Ectodermal cell (in vitro differentiated cells): ENCODE measurements around the gene ELL.

Experiments used
- H3K27ac ChIP-seq: 2 replicates; pipeline ENCODE4 v1.7.0; 2013; ENCODE audit warnings: mild to moderate bottlenecking, low read depth, low read length; ENCODE audit not compliant: insufficient read depth, poor library complexity, severe bottlenecking
- H3K27me3 ChIP-seq: 2 replicates; pipeline ENCODE4 v1.7.0; 2013; ENCODE audit warnings: mild to moderate bottlenecking, low read length; ENCODE audit not compliant: insufficient read depth, control insufficient read depth, poor library complexity, severe bottlenecking
- H3K36me3 ChIP-seq: one replicate; pipeline ENCODE4 v1.7.0; 2013; ENCODE audit warnings: low read length; ENCODE audit not compliant: control insufficient read depth, insufficient read depth
- H3K4me1 ChIP-seq: one replicate; pipeline ENCODE4 v1.7.0; 2013; ENCODE audit warnings: low read length; ENCODE audit not compliant: control insufficient read depth, insufficient read depth
- H3K4me3 ChIP-seq: 2 replicates; pipeline ENCODE4 v1.7.0; 2013; ENCODE audit warnings: low read depth, low read length, control low read depth; ENCODE audit not compliant: insufficient read depth
- H3K9me3 ChIP-seq: 2 replicates; pipeline ENCODE4 v1.7.0; 2013; ENCODE audit warnings: mild to moderate bottlenecking, low read length, moderate library complexity; ENCODE audit not compliant: control insufficient read depth
- WGBS, 2 experiments: methylation state at CpG; one replicate each; pipeline ENCODE4 v1.1.7; 2013; ENCODE audit warnings: missing lambda C conversion rate in 2 of 2; 5-methylcytosine and 5-hydroxymethylcytosine counted together

The ELL gene

DNA sequence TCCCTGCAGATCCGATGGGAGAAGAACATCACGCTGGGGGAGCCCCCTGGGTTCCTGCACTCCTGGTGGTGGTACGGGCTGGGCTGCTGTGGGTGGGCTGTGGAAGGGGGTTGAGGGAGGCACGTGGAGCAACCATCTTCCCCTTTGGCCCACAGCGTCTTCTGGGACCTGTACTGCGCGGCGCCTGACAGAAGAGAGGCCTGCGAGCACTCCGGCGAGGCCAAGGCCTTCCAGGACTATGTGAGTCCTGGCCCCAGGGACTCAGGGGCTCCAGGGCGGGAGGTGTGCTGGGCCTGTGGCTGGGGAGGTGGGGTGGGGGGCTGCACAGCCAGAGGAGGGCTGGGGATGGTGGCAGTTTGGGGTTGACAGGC is 94.1 kb downstream of the ELL start:
- Histone ChIP-seq H3K4me1 (peaks cover 58% of the 10 kb centered on the region), H3K9me3 (no peaks in the 10 kb centered on the region), H3K36me3 (no peaks in the 10 kb centered on the region), H3K4me3 (no peak overlapping the region), H3K27me3 (no peaks in the 10 kb centered on the region), H3K27ac (no peak overlapping the region)
- WGBS, 2 experiments: 89 to 90% methylated on average over 12 of the region's 12 CpGs

DNA sequence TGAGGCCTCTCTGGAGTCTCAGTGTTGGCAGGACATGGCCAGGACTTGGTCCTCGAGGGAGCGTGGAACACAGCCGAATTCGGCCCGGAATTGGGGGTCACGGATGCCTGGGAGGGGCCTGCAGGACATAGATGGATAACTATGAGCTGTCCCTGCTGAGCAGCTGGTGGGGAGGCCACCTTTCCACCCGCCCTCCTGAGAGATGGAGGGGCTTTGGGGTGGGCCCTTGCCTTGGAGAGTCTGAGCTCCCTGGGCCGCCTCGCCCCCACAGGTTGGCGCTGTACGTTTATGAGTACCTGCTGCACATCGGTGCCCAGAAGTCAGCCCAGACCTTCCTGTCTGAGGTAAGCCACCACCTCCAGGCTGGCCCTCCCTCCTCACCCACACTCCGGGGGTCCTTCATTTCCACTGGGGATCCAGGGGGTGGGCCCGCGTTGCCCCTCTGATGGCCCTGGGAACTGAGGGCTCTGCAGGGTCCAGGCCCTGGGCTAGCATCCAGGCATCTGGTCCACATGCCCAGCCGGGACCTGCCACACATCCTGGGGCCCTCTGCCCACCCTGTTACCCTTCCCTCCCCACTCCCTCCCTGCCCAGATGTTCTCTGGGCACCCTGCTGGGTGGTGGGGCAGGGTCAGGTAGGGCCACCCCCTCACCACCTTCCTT is 94.7 kb downstream of the ELL start:
- Histone ChIP-seq H3K9me3 (no peaks in the 10 kb centered on the region), H3K27me3 (no peaks in the 10 kb centered on the region), H3K36me3 (no peaks in the 10 kb centered on the region), H3K4me3 (no peak overlapping the region), H3K4me1 (peaks cover 54% of the 10 kb centered on the region), H3K27ac (no peak overlapping the region)
- 93 to 95% methylated on average over 16 of the region's 16 CpGs for WGBS, 2 experiments

DNA sequence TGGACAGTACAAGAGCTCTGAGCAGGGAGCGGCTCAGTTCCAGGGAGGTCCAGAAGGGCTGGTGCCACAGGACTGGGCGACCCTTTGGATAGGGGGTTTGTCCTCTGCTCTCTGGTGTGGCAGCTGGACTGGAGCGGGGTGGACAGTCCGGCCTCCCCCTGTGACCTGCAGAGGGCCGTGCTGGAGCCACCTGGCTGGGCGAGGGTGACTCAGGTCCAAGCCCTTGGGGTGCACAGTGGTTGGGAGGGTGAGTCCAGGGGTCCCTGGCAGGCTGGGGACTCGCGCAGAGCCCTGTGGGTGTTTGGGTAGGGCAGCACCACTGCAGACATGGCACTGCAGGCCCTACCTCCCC is 95.5 kb downstream of the ELL start:
- Histone ChIP-seq H3K36me3 (no peaks in the 10 kb centered on the region), H3K4me1 (peaks cover 46% of the 10 kb centered on the region), H3K27me3 (no peaks in the 10 kb centered on the region), H3K9me3 (no peaks in the 10 kb centered on the region), H3K27ac (no peak overlapping the region), H3K4me3 (no peak overlapping the region)
- WGBS, 2 experiments: 94% methylated on average over 8 of the region's 8 CpGs

DNA sequence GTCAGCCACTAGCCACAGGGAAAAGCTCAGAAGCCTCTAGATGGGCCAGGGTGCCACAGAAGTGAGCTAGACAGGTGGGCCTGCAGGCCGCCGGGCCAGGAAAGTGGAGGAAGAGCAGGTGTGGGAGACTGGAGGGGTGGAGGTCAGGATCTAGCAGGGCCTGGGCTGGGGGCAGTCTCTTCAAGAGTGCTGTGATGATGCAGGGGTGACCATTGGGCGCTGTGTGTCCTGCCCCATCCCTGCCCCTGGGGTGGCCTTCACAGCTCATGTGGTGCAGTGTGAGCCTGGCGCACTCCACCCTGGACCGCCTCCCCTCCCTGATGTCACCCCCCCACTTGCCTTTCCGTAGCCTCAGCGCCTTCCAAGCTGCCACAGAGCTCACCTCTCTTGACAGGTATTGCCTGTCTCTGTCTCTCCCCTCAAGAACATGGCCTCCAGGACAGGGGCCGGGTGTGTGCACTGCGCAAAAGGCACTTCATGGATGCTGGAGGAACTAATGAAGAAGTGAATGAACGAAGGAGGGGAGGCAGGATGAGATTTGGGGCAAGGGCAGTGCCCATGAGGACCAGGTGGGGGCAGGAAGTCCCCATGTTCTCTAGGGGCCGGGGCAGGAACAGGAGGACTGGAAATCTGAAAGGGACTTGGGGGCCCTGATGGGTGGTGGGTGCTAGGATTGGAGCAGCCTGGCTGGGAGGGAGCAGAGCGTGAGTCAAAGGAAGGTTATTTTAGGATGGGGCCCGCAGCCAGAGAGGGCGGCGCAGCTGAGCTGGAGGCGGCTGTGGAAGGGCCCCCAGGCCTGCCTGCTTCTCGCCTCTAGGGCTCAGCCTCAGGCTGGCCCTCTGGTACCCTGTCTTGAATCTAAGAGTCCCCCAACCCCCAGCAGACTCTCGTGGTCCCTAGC is 96.1 kb downstream of the ELL start:
- Histone ChIP-seq H3K4me1 (peaks cover 40% of the 10 kb centered on the region), H3K9me3 (no peaks in the 10 kb centered on the region), H3K4me3 (no peak overlapping the region), H3K36me3 (no peaks in the 10 kb centered on the region), H3K27ac (no peak overlapping the region), H3K27me3 (no peaks in the 10 kb centered on the region)
- 87 to 88% methylated on average over 18 of the region's 18 CpGs for WGBS, 2 experiments

DNA sequence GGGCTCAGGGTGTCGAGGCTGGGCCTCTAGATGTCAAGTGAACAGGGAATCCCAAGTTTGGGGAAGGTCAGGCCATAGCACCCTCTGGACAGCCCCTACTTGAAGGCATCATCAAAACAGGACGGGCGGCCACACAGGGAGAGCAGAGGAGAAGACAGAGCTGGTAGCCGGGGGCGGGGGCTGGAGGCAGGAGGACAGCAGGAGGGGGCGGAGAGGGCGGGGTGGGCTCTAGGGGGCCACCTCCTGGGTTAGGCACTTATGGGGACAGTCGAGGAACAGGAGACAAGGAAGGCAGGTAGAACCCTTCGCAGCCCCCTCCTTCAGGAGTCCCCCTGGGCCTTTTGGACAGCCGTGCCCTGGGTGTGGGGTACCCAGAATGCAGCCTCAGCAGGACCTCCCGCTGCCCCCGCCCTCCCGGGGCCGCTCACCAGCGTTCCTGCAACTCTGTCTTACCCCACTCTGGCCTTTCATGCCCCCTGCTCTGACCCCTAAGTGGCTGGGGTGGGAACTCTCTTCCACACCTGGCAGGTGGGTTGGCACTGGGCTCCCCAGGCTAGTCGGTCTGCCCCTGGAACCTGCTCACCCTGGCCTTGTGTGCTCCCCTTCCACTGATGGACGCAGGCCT is 96.9 kb downstream of the ELL start:
- H3K36me3 ChIP-seq: no peaks in the 10 kb centered on the region
- 77 to 78% methylated on average over 17 of the region's 17 CpGs for WGBS, 2 experiments
- no peak overlapping the region for H3K27ac ChIP-seq
- H3K4me3 ChIP-seq: no peak overlapping the region
- peaks cover 32% of the 10 kb centered on the region for H3K4me1 ChIP-seq
- peaks cover 5% of the 10 kb centered on the region for H3K27me3 ChIP-seq
- H3K9me3 ChIP-seq: no peaks in the 10 kb centered on the region

DNA sequence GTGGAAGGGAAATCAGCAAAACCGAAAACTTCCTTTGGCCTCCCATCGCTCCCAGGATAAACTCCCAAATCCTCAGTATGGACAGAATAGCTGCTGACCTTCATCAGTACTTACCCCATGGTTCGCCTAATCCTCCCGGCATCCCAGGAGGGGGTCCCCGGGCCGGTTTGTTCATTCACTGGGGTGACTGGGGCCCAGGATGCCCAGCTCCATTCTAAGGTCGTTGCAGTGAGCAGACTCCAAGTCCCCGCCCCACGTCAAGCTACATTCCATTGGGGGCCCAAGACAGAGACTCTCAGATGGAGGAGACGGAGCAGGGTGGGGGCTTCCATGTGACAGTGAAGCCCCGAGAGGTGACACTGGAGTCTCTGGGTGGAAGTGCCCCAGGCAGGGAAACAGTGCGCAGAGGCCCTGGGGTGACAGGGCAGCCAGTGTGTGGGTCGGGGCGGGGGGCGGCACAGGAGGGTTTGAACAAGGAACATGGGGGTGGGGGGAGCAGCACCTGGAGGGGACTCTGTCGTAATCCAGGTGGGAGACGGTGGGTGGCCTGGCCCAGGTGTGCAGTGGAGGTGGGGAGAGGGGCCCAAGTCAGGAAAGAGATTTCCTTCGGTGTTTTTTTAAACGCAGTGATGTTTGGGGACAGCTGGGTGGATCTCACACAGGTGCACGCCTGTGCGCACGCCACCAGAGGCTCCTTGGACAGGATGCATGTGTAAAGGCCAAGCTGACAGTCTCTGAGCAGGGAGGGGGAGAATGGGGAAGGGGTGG is 97.6 kb downstream of the ELL start:
- WGBS, 2 experiments: 63 to 64% methylated on average over 22 of the region's 22 CpGs

DNA sequence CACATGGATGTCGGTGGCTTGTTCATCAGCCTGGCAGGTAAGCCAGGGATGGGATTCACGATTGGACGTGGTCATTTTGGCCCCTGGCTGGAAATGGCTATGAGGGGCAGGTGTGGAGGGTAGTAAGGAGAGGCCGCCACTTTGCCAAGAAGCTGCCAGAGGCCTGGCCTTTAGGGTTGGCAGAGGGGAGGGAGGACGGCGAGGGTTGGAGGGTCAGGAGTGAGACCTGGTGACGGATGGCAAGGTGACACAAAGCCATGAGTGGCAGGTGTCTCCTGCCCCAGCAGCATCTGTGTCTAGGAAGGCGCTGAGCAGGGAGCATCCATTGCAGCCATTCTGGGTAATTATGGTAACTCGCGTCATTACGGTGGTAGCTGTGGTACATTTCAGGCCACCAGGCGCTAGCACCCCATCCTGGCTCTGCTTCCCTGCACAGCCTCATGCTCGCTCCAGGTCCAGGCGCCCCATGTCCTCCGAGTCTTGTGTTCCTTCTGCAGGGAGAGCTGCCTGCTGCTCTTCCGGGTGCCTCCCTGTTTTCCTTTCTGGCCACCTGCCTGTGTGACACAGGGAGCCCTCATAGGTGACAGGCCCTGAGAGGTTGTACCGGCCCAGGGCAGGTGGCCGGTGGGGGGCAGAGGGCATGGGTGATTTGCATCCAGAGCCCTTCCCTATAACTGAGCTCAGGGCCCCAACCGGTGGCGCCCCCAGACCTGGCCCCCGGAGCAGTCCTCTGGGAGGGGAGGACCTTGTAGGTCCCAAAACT is 98.4 kb downstream of the ELL start:
- Histone ChIP-seq H3K9me3 (no peaks in the 10 kb centered on the region), H3K36me3 (no peaks in the 10 kb centered on the region), H3K27ac (no peak overlapping the region), H3K4me1 (peaks cover 30% of the 10 kb centered on the region), H3K27me3 (peaks cover 15% of the 10 kb centered on the region), H3K4me3 (no peak overlapping the region)
- 91 to 92% methylated on average over 21 of the region's 21 CpGs for WGBS, 2 experiments

More for the DNA sequence above, 97.6 kb downstream of the ELL start:
- no peak overlapping the region for H3K27ac ChIP-seq
- peaks cover 8% of the 10 kb centered on the region for H3K27me3 ChIP-seq
- peaks cover 29% of the 10 kb centered on the region for H3K4me1 ChIP-seq
- H3K4me3 ChIP-seq: no peak overlapping the region
- no peaks in the 10 kb centered on the region for H3K36me3 ChIP-seq
- H3K9me3 ChIP-seq: no peaks in the 10 kb centered on the region

DNA sequence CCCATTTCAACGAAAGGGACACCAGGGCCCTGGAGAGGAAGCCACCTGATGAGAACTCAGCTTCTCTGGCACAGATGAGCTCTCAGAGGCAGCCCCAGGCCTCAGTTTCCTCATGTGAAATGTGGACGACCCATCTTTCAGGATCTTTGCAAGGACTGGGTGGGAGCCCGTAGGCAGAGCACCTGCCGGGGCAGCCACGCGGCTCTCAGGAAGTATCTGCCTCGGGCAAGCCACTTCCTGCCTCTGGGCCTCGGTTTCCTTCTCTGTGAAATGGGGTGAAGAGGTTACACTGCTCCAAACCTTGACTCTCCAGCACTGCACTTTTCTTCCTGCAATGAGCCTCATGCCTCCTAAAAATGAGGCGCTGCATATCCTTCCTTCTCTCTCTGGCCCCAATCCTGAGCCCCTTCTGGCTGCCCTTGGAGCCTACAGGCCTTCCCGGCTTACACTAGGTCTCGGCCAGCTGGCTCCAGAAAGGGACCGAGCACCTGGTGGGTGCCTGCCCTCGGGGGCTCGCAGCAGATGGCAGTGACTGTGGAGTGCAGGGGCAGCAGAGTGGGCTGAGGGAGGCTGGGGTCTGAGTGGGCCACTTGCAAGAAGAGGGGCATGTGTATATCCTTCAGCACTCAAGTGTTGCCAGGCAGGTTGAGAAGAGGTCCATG is 99.2 kb downstream of the ELL start:
- H3K4me3 ChIP-seq: no peak overlapping the region
- no peaks in the 10 kb centered on the region for H3K36me3 ChIP-seq
- H3K9me3 ChIP-seq: no peaks in the 10 kb centered on the region
- WGBS, 2 experiments: 92 to 95% methylated on average over 14 of the region's 14 CpGs
- peaks cover 22% of the 10 kb centered on the region for H3K27me3 ChIP-seq
- no peak overlapping the region for H3K27ac ChIP-seq
- H3K4me1 ChIP-seq: peaks cover 31% of the 10 kb centered on the region

DNA sequence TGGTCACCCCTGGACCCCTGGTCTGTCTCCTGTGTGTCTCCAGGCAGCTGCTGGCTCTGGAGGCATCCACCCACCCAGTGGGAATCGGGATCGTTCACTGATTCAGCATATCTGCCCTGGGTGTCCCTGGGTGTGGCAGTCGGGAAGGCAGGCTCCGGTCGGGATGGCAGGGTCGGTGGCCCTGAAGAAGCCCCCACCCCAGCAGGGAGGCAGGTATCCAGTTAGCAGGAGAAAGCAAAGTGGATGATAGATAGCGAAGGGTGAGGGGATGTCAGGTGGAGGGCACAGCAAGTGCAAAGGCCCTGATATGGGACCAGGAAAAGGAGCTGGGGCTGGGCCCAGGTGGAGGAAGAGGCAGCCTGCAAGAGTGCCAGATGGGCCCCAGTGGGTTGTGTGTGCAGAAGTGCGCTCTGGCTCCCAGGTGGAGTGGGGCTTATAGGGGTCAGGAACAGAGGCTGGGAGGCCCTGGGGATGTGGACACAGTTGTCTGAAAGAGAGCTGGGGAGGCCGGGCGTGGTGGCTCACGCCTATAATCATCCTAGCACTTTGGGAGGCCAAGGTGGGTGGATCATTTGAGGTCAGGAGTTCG is 100.4 kb downstream of the ELL start:
- Histone ChIP-seq H3K27ac (no peak overlapping the region), H3K9me3 (no peaks in the 10 kb centered on the region), H3K4me1 (peaks cover 34% of the 10 kb centered on the region), H3K4me3 (no peak overlapping the region), H3K36me3 (no peaks in the 10 kb centered on the region), H3K27me3 (peaks cover 26% of the 10 kb centered on the region)
- WGBS, 2 experiments: 93 to 94% methylated on average over 12 of the region's 12 CpGs
